Posterior cingulate gyrus (tissue), 11 donors: ENCODE data around the gene DACH2.
"Not testable (repeated sequence)": the region's sequence is repeated elsewhere in the genome, so short reads cannot be mapped to it uniquely, and the experiment has no call there.

Source experiments
- DNase-seq, 10 donors: peaks; one replicate each; pipeline versions ENCODE4 v3.0.0 to v3.0.0-alpha.2; 2020 to 2021; ENCODE audit warnings: mixed read lengths in 3 of 10
- intact Hi-C: fragments of 100-400 bp; cut with DNase I; formaldehyde crosslinking; loops from one replicate; pipeline ENCODE4 v1.15.1; 2023

The DACH2 gene

DNA sequence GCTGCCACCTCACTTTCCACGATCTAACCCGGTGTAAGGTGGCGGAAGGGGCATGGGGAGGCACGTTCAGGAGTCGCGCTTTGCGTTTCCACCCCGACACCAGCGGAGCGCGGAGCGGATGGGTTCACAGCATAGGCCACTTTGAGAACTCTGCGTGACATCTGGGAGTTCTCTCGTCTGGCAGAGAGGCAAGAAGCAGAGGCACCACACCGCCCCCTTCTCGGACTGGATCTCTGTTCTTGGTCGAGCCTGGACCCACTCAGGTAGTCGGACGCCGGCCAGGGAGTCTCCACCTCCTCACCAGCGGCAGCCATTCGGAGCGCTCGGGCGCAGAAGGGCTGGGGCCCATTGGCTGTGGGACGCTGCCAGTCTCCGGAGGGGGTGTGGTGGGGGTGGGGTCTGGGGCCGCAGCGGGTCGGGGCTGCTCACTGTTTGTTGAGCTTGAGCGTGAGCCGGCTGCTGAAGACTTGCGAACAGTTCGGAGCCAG lies at the start of gene DACH2:
Gene DACH2, plus strand, starts transcription at position 428 of the 488 bp plus-strand sequence.
- peak; percentile 47 to 95 (median 70) for DNase-seq
- intact Hi-C loops: no loop called here

GRCh38 chrX:86102341-86102740 lies 45.9 kb upstream of the DACH2 start:
- DNase-seq: no peak
- intact Hi-C loops: no loop called here

- intact Hi-C loops: no loop called here
- DNase-seq: no peak
These were observed 45.2 kb upstream of the DACH2 start for GRCh38 chrX:86103061-86103460.

- intact Hi-C loops: no loop called here
These were observed 43.7 kb upstream of the DACH2 start for GRCh38 chrX:86104526-86104925.

GRCh38 chrX:86121916-86122315 lies 26.3 kb upstream of the DACH2 start:
- intact Hi-C loops: no loop called here
- no peak for DNase-seq

More at GRCh38 chrX:86104526-86104925, 43.7 kb upstream of the DACH2 start:
- DNase-seq: no peak

GRCh38 chrX:86133761-86134160 lies 14.5 kb upstream of the DACH2 start:
- DNase-seq: no peak
- intact Hi-C loops: loop anchor here (5.0 kb wide), 1 partner anchor 814 kb away; no protein-coding TSS in a partner anchor

DNA sequence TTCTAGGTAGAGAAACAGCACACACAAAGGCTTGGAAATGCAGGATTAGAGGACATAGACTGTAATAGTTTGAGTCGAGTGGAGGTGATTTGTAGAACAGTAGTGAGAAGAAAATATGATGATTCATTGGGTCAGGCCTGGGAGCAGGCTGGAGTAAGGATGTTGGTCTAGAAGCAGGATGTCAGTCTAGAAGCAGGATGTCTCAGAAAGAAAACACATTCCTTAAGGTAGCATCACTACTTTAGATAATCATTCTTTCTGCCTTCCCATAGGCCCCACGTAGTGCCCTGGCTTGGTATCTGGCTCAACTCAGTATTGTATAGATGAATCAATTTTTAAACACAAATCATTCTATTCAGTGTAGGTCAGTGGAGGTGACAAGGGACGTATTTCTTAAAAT lies 11.2 kb upstream of the DACH2 start:
- no peak for DNase-seq
- intact Hi-C loops: no loop called here

DNA sequence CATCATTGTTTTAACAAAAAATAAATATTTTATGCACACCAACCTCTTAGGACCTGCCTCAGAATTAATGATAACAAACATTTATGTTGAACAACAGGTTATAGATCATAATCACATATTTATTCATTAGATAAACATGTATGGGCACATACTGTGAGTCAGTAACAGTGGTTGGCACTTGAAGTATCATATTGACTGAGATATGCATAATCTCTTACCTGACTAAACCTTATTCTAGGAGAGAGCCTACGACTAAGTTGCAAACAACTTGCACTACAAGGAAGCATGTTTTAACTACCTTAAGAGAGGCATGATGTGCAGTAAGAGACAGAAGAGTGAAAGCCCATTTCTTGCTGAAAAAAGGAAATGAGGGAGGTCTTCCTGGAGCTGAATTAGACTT lies 6.5 kb upstream of the DACH2 start:
- DNase-seq: no peak
- intact Hi-C loops: no loop called here

DNA sequence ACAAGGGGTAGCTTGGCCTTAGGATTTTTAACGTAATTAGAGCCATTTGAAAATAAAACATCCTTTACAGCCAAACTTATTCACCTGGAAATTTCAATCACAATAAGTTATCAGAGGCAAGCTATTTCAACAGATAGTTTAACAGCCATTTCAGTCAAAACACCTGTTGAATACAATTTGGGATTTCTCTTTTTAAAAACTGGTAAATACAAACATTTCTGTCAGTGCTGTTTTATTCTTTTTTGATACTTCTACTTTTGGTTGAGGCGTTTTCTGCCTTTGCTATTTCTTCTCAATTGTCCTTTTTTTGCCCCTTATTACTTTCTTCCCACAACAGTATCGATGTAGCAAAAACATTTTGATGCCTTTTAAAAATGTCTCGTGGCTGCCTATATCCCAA lies 2.1 kb upstream of the DACH2 start:
- intact Hi-C loops: no loop called here
- no peak for DNase-seq

- intact Hi-C loops: no loop called here
- DNase-seq: peak in 1 of 10 donors; percentile 24
These were observed 343 bp downstream of the DACH2 start for GRCh38 chrX:86148594-86148993.

DNA sequence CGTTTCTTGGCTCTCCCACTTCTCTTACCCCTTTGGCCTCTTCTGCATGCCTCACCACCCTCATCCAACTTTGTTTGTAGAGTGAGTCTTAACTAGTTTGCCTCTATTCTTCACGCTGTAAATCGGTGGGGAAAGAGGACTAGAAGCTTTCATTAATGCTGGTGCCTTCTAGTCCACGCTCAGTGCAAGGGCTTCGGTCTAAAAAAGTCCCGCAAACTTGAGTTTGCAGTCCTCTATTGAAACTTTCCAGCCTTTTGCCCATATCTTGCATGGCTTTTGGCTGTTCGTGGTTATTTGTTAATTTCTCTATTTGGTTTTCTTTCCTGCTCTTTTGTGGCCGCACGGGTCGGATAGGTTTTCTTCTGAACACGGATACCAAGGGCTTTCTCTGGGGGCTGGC lies 868 bp downstream of the DACH2 start:
- peak in 1 of 10 donors; percentile 39 for DNase-seq
- intact Hi-C loops: no loop called here

DNA sequence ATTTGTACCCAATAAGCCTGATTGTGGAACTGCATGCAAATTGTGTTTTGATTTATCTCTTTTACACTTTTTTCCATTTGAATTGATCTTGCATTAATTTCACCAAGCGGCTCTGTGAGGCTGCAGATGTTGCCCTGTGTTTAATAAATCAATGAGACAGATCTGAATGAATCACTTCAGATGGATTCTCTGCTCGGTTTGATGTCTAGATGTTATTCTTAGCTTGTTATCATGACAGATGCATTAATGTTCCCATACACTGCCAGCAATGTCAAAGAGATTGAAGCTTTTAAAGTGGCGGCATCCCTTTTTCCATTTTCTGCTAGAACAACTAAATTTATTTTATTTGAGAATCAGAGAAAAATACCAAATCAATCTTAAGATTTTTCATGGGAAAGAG lies 6.3 kb downstream of the DACH2 start:
- intact Hi-C loops: no loop called here
- no peak for DNase-seq

GRCh38 chrX:86171366-86171765 lies 23.1 kb downstream of the DACH2 start:
- DNase-seq: no peak
- intact Hi-C loops: no loop called here

- DNase-seq: no peak
- intact Hi-C loops: no loop called here
These were observed 30.7 kb downstream of the DACH2 start for GRCh38 chrX:86178906-86179305.

DNA sequence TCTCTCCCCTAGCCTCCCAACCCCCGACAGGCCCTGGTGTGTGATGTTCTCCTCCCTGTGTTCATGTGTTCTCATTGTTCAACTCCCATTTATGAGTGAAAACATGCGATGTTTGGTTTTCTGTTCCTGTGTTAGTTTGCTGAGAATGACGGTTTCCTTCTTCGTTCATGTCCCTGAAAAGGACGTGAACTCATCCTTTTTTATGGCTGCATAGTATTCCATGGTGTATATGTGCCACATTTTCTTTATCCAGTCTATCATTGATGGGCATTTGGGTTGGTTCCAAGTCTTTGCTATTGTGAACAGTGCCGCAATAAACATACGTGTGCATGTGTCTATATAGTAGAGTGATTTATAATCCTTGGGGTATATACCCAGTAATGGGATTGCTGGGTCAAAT lies 33.1 kb downstream of the DACH2 start:
- intact Hi-C loops, DNase-seq: not testable (repeated sequence)

DNA sequence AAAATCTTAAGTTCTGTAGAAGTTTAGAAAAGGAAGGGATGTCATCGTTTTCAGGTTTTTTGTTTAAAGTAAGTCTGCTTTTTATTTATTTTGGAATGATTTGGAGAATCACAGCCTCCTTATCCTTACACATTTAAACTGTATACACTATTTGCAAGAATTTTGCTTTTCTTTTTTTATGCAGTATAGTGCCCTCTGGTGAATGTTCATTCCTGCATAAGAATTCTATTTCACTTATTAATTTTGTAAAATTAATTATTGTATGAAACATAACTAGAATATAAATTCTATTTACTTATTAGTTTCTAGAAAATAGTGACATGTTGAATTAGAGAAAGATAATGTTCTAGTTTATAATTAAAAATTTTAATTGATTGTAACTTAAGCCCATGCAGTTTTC lies 44.6 kb downstream of the DACH2 start:
- intact Hi-C loops: no loop called here
- no peak for DNase-seq

DNA sequence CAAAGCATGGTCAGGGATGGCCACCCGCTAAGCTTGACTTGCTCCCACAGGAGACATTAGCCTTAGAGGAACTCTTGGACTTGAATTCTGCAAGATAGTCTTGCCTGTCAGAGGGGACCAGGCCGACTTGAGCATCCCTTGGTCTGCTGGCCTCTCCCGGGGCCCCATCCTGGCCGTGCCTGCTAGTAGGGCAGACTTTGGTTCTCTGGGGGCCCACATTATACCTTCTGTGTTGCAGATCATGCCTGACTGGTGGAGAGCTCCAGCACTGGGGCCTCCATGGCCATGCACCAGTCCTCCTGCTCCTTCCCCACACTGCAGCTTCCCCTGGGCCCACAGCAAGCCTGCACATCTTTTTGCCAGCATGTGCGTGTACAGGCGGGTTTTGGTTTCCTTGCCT lies 46.5 kb downstream of the DACH2 start:
- intact Hi-C loops: no loop called here
- peak in 3 of 10 donors; percentile 33 to 64 (median 46) for DNase-seq

DNA sequence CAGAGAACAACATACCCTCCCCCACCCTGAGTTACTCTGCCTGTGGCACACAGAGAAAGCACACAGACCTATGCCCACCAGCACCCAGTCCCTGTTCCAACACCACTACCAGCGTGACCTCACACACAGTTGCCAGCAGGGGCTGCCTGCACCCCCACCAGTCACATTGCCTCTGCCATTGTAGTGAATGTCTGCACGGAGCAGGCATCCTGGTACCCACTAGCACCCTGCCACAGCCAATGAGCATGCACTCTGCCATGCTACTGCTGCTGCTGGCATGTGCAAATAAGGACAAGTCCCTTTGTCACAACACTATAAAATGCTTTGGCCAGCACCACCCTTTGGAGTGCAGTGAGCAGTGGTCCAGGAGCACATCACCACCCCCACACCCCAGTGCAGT lies 47.1 kb downstream of the DACH2 start:
- intact Hi-C loops: no loop called here
- peak in 2 of 10 donors; percentile 54 to 67 for DNase-seq

DNA sequence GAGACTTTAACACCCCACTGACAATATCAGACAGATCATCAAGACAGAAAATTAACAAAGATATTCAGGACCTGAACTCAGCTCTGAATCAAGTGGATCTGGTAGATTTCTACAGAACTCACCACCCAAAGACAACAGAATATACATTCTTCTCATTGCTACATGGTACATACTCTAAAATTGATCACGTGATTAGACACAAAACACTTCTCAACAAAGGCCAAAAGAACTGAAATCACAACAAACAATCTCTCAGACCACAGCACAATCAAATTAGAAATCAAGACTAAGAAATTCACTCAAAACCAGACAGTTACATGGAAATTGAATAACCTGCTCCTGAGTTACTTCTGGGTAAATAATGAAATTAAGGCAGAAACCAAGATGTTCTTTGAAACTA lies 49.6 kb downstream of the DACH2 start:
- DNase-seq: no peak
- intact Hi-C loops: no loop called here

- intact Hi-C loops: no loop called here
- DNase-seq: no peak
These were observed 62.5 kb downstream of the DACH2 start for GRCh38 chrX:86210772-86211171.

GRCh38 chrX:86215260-86215659 lies 67.0 kb downstream of the DACH2 start:
- DNase-seq: no peak
- intact Hi-C loops: no loop called here

GRCh38 chrX:86237482-86237881 lies 89.2 kb downstream of the DACH2 start:
- intact Hi-C loops: no loop called here

GRCh38 chrX:86241547-86241946 lies 93.3 kb downstream of the DACH2 start:
- intact Hi-C loops: no loop called here

More at GRCh38 chrX:86237482-86237881, 89.2 kb downstream of the DACH2 start:
- DNase-seq: peak in 3 of 10 donors; percentile 51 to 66 (median 54)

More at GRCh38 chrX:86241547-86241946, 93.3 kb downstream of the DACH2 start:
- no peak for DNase-seq
